ENCODE measurements around the gene DCUN1D3.
"Not testable (repeated sequence)": the region's sequence is repeated elsewhere in the genome, so short reads cannot be mapped to it uniquely, and the experiment has no call there.

The DCUN1D3 gene

DNA sequence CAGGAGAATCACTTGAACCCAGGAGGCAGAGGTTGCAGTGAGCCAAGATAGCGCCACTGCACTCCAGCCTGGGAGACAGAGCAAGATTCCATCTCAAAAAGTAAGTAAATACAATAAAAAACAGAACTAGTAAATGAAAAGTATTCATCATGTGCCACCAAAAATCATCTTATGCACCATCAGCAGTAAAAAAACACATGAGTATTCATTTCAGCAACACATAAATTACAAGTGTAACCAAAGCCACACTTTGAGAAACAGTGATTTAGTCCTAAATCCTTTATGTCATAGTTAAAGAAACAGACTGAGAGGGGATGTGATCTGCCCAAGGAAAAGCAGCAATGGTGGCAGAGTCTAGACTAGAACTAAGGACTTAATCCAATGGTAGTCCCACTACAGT lies 13.0 kb downstream of the DCUN1D3 start:
- no peak for DNase-seq (ENCODE audit: low read depth)

GRCh38 chr16:20886320-20886719 lies 13.8 kb downstream of the DCUN1D3 start:
- no peak for DNase-seq (ENCODE audit: low read depth)

DNA sequence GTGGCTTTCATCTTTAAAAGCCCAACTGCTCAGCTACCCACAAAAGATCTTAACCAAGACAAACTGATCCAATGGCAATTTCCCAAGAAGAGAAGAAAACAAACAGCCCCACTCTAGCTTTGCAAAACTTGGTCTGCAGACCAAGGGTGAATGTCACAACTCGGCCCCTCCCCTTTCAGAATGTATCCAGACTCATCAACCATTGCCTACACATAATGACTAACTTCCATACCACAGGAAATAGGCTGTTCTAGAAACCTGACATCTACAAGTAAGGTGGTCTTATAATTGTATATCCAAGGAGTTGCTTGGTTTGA lies 16.0 kb downstream of the DCUN1D3 start:
- no peak for DNase-seq (ENCODE audit: low read depth)

DNA sequence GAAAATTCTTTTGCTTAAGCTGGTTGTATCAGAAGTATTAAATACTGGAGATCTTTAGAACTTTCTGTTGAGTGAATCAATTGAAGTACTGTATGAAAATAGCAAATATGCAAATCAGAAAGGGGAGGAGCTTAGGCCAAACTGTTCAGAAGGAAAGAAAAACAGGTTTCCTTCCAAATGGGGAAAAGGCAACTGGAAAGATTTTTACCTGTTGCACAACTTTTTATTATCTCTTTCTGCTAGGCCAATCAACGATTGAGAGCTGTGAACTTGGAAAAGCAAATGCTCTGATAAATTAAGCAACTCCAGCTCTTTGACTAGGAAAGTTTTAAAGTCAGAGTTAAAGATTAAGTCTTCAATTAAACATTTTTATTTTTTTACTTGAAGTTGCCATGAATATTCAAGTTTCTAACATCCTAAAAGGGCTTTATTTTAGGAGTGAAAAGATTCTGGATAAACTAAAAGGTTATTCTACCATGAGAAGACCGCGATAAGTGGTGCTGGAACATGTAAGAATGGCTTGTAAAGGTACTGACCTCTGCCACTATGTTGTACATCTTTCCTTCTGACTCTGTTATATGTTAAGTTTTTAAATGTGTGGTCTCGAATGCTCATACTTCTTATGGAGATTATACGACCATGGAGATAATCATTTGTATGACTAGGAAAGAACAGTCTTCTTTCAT lies 16.5 kb downstream of the DCUN1D3 start:
- no peak for DNase-seq (ENCODE audit: low read depth)

GRCh38 chr16:20881503-20881878 lies 18.7 kb downstream of the DCUN1D3 start:
- no peak for DNase-seq (ENCODE audit: low read depth)

DNA sequence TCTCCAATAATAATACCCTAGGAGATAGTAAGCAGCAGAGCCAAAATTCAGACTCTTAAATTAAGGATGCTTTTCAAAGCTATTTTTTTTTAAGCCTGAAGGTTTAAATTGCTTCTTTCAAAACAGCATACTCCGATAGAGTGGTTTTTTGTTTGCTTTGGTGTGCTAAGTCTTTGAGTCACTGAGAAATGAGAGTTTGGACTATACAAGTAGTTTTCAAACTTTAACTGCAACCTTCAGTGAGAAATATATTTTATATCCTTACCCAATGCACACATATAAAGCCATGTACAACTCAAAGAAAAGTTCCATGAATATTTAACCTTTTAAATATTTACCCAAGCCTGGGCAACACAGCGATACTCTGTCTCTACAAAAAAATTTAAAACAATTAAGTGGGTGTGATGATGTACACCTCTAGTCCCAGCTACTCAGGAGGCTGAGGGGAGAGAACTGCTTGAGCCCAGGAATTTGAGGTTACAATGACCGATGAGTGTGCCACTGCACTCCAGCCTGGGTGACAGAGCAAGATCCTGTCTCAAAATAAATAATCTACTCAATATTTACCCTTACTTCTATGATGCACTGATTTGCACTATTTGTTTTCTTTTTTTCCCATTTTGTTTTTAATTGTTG lies 19.2 kb downstream of the DCUN1D3 start:
- DNase-seq (ENCODE audit: low read depth) = no peak

GRCh38 chr16:20879175-20880040 lies 20.8 kb downstream of the DCUN1D3 start:
- no peak for DNase-seq (ENCODE audit: low read depth)

DNA sequence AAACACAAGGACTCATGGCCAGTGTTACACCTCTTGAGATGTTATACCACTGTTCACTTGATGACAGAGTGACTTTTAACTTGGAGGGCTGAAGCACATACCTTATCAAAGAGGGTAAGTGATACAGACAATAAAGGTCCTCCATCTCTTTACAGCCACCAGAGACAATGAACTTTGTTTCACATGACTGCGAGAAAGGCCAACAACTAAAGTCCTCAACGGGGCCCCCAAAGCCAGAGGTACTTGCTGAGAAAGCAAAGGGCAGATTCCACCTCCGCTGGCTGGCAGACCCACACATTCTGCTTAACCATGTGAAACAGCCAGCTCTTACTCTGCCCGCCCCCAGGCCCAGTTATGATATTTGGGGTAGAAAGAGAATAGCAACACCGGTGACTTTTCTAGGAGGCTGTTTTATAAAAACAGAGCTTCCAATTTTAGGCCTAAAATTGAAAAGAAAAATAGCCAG lies 21.4 kb downstream of the DCUN1D3 start:
- DNase-seq (ENCODE audit: low read depth) = no peak

DNA sequence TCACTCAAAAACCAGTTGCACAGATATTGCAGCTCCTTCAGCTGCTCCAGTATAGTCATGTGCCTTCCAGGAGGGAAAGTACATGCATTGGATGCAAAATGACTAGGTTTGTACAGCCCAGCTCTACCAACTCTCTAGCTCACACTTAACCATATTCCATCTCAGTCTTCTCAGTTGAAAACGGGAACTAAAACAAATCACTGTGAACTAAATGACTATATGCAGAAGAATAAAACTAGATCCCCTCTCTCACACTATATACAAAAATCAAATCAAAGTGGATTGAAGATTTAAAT lies 24.9 kb downstream of the DCUN1D3 start:
- DNase-seq (ENCODE audit: low read depth) = no peak

- DNase-seq (ENCODE audit: low read depth) = no peak
Measured at GRCh38 chr16:20874088-20874581, 26.0 kb downstream of the DCUN1D3 start.

DNA sequence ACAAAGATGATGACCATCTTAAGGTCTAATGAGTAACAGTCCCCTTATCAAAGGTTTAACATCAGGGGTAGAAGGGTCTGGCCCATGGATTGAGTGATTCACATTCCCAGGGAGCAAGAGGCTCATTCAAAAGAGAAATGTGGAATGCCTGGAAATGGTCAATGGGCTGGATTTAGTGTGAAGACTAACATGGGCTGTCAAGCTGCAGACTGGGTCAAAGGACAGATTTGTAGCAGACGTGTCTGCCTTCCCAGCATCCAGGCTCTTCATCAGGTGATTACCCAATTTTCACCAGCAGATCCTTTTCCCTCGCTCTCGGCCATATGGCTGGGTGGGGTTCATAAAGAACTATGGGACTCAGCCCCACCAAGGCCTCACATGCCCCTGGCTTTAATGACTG lies 26.8 kb downstream of the DCUN1D3 start:
- DNase-seq (ENCODE audit: low read depth) = no peak

DNA sequence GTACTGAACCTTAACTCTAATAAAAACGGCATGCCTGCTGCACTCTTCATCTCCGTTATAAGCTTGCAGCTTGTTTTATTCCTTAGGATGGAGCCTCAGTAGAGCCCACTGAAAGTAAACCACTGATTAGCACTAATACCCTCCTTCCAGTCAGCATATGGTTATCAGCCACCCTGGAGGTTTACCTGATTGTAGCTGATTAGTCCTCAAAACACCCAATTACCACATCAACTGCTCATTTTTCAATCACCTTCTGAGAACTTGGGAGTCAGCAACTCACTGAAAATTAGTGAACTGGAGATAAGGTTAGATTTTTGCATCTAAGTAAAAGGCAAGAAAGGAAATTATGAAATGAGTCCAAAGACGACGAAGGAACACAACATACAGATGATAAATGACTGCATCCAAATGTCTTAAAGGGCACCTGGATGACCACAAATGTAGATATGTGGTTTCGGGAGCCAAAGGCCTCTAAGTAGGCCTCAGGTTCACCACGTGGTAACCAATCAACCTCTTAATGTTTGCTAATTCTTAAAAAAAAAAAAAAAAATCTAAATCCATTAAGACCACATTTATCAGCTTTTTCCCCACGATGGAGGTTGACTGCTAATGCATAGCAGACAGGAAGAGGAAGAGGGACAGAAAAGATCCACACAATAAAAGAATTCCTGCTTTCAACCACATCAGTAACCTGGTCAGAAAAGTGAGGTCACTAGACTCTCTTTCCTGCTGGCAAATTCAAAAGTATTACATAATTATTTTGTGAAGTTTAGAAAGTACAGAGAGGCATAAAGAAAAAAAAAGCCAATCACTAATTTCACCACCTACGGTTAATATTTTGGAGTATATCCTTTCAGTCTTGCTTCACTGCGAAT lies 28.0 kb downstream of the DCUN1D3 start:
- no peak for DNase-seq (ENCODE audit: low read depth)

DNA sequence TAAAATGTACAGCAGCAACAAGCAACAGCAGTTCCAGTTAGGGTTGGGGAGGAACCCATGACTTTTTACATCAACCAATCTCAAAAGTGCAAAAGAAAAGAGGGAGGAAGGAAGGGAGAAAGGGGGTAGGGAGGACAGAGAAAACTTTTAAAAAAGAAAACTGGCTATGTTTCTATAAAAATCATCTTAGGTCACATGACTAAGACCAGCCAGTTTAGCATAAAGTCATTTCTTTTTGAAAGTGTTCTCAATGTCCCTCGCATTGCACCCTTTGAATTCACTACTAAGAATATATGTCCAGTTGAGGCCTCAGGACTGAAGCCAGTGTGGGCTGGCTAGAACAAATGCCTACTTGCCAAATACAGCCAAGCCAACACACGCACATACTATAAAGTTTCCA lies 28.9 kb downstream of the DCUN1D3 start:
- DNase-seq (ENCODE audit: low read depth) = no peak

DNA sequence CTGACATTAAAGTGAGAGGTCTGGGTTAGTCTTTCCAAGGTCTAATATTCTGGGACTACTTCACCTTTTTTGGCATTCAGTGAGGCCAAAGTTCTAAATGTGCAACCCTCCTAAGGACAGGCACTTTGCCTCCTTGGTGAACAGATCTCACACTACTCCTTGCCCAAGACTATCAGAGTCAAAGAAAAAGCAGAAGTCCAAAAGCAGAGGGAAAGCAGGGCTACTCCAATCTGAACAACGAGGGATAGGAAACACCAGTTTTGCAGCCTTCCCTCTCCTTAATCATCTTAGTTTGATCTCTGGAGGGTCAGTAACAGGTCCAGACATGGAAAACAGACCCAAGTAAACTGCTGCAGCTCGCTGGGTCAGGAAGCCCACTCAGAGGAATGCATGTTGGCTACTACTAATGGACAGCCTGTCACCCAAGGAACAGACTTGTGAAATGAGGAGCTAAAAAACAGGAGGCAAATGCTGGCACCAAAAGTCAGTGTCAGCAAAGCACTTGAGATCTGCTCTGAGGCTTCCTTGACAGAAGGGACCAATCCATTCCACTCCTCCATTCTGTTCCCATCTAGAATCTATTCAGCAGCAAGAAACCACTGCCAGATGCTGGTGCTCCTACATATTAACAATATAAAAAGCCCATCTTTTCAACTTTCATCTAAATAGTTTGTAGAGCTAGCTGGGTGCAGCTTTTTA lies 29.9 kb downstream of the DCUN1D3 start:
- DNase-seq (ENCODE audit: low read depth) = no peak

DNA sequence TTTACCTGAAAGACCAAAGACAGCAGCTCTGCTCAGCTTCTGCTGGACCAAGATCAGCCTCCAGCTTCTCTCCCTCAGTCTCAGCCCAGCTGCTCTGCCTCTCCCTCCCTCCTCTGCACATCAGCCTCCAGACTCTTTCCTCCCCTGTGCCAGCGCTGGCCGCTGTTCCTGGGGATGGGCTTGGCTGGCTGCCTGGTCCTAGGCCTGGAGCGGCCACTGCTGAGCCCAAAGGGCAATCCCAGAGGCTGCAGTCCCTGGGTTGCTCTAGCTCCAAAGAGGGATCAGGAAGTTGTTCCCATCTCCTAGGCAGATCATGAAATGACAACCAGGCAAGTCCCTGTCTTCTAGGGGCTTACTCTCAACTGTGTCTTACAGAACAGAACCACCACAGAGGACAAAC lies 31.3 kb downstream of the DCUN1D3 start:
- DNase-seq (ENCODE audit: low read depth) = no peak

GRCh38 chr16:20867585-20867984 lies 32.6 kb downstream of the DCUN1D3 start:
- no peak for DNase-seq (ENCODE audit: low read depth)

GRCh38 chr16:20866801-20867200 lies 33.4 kb downstream of the DCUN1D3 start:
- no peak for DNase-seq (ENCODE audit: low read depth)

GRCh38 chr16:20866145-20866772 lies 33.9 kb downstream of the DCUN1D3 start:
- no peak for DNase-seq (ENCODE audit: low read depth)

GRCh38 chr16:20865420-20866131 lies 34.6 kb downstream of the DCUN1D3 start:
- no peak for DNase-seq (ENCODE audit: low read depth)

GRCh38 chr16:20864376-20864775 lies 35.8 kb downstream of the DCUN1D3 start:
- DNase-seq (ENCODE audit: low read depth) = not testable (repeated sequence)

All from stimulated activated CD8-positive, alpha-beta memory T cell treated with anti-CD3 and anti-CD28 coated beads, Interleukin-12 subunit alpha, Interleukin-12 subunit beta, amount 100 ng/mL, for 1 hour (primary cell).